ENCODE results near the gene UBL3.

Gene UBL3, protein sequence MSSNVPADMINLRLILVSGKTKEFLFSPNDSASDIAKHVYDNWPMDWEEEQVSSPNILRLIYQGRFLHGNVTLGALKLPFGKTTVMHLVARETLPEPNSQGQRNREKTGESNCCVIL

DNA sequence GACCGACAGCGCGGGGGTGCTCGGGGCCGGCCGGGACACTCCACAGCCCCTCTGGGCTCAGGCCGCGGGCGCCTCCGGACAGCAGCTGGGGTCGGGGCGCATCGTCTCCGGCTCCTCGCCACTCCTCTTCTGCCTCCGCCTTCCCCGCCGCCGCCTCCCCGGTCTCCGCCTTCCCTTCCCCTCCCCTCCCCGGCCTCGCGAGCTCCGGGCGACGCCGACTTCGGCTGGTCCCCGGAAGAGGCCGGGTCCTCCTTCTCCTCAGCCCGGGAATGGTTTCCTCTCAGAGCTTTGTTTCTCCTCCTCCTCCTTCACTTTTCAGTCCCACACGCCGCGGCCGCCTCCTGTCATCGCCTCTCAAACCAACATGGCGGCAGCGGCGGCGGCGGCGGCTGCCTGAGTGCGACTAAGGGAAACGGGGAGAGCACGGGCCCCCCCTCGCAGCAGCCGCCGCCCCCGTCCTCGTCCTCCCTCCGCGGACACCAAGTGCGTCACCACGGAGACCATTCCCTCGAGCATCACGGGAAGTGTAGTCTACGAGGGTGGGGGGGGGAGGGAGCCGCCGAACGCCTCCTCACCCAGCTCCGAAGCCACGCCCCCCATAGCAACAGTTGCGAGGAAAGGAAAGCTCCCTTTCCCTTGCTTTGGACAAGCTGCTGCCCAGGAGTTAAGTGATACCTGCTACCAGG is at the start of gene UBL3:
TSS of gene UBL3 (minus strand) at position 405 of the 686 bp plus-strand sequence. CDS start 1,079 bp downstream, outside the sequence.
- peak; percentile 94 to 95 for DNase-seq

DNA sequence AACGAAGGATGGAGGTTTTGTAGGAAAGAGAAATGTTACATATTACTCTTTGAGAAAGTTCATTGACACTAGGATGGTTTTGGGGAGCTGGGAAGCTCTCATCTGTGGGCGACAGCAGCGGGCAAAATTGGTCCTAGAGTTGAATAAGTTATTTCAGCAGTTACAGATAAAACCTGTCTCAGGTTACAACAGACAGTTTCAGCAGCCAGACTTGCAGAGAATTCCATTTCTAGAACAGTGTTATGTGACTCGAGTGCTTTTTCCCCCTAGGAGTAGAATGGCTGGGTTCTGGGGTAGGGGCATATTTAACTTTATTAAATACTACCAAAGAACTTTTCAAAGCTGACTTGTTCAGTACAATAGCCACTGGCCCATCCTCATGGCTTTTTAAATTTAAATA is 46.7 kb upstream of the UBL3 start:
- DNase-seq: no peak

DNA sequence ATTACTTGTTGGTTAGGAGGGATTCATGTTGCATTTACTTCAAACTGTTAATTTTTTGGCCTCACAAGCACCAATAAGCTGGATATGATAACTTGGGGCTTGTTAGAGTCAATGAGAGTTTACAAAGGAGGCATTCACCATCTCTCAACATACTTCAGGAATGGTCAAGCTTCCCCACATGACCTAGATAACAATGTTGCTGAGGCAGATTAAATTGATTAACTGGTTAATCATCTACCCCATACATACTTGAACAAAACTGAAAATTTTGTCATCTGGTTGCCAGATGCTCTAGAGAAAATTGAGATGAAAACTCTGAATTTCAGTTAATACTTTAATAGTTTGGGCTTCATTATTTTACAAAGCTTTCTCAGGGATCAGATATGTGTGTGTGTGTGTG is 43.0 kb upstream of the UBL3 start:
- DNase-seq: no peak

DNA sequence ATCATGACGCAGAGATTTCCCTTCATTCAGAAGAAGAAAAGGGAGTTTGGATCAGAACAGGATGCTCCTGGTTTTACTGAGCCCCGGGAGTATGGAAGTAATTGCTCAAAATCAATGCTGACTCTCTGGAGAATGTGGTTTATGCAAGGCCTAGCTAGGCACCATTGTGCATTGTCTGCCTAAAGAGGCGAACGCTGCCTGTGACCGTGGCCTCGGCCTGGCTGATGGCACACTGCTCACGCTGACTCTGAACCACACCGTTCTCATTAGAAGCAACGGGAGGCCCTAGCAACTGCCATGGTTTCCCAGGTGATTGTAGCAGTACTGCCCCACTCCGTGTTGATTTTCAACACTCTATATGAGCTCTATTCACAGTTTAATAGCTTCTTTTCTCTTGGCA is 41.7 kb upstream of the UBL3 start:
- no peak for DNase-seq

DNA sequence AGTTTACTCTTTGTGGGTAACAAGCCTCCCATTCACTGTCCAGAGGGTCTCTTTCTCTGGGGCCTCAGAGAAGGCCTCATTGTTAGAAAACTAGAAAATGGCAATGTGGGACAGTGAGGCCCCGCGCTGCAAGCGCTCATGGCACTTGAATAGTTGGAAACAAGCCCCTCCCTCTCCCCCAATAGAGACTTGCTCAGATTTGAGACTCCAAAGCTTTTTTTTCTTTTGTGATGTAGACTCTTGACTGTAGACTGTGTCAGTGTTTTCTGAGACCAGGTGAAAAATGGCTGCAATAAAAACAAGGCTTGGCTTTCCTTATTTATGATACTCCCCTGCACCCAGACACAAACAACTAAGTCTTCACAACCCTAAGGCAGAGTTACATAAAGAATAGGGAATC is 38.7 kb upstream of the UBL3 start:
- no peak for DNase-seq

DNA sequence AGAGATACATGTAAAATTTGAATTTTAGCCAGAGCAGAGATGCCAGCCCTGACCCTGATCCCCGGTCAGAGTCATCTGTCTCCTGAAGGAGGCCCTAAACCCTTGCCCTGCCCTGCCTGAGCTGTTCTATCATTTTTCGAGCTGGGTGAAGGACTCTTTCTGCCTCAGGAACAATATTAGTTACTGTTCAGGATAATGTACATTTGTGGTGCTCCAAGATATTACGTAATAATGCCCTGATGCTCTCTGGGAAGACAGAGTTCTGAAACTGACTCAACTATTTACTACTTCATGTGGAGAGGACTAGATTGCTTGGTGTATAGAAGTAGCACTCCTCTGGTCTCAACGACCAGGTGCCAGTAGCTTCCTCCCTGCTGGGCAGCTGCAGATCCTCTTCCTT is 37.9 kb upstream of the UBL3 start:
- DNase-seq: no peak

DNA sequence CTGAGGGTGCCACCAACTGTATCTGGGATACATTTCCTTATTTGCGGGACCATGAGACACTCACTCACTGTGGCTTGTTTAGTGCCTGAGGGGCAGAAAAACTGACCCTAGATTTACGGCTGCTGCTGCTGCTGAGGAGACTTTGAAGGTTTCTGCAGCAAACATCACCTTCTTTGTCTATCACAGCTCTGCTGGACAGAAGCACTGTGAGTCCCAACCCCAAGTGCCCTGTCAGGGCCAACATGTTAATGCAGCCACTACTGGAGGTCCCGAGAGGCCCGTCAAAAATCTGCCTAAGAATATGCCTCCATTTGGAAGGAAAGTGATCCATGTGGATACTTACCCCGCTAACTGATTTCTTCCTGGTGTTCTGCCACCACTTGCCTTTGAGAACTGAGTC is 37.3 kb upstream of the UBL3 start:
- no peak for DNase-seq

DNA sequence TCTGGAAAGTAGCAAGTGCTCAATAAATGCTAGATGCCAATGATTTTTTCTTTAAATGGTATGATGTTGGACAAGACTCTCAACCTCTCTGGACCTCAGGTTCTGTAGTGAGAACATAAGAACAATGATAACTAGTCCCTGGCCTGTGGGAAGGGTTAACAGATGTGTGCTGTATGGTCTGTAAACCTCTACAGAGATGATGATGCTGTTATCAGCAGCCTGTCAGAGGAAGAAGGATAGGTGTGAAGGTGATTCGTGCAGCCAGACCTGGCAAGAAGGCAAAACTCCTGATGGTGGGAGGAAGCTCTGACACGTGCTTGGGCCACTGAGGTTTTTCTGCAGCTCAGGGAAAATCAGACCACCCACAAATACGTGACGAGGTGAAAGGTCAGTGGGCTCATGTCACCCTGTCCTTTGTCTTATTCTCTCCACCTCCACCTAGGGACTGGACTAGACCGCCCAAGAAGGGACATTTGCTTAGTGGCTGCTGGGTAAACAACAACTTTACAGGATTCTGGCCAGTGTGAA is 36.7 kb upstream of the UBL3 start:
- no peak for DNase-seq

DNA sequence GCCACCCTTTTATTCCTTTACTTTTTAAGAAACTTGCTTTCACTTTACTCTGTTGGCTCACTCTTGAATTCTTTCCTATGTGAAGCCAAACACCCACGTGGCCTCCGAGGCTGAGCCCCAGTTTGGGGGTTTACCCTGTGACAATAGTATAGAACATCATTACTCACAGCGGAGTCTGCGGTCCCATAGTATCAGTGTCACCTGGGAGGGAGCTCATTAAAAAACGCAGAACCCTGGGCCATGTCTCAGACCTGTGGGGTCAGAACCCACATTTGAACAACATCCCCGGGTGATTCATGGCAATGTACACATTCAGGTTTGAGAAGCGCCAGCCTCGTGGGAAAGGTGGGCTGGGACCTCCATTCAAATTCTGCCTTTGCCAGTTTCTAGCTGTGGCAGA is 36.0 kb upstream of the UBL3 start:
- DNase-seq: peak in 1 of 2 donors; percentile 14

DNA sequence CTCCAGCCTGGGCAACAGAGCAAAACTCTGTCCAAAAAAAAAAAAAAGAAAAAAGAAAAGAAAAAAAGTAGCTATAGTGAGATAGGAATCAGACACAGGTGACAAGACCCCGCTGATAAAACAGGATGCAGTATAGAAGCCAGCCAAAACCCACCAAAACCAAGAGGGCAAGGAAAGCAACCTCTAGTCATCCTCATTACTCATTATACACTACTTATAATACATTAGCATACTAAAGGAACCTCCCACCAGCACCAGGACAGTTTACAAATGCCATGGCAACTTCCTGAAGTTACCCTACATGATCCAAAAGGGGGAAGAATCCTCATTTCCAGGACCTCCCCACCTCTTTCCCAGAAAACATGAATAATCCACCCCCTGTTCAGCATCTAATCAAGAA is 35.6 kb upstream of the UBL3 start:
- DNase-seq: no peak

DNA sequence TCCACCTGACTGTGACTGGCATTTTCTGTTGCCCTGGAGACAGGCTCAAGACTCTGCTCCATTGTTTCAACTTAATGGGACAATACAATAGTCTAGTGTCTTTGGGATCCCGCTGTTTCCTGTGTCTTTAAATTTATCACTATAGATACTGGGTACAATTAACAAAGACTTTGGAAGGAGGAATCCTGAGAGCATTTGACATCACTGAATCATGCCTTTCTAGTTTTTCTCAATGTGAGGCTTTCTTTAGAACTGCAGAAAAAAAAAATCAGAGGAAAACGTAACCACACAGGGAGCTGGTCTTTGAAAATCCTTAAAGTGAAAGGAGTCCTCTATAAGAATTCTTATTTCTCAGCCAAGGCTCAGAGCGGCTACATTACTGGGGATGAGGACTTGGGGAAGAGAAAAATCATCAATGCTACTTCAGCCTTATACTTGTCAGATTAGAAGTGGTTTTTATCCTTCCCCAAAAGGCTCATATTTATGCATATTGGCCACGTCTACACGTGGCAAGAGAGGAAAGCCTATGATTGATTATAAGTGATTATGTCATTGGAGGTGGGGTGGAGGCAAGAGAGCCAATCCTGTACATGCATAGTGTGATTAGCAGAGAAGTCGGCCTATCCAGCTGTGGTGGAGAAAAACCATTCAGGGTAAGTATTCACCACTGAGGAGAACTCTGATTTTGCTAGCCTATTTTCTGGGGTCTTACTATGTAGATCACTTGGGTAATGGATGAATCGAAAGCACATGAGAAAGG is 34.4 kb upstream of the UBL3 start:
- DNase-seq: no peak

DNA sequence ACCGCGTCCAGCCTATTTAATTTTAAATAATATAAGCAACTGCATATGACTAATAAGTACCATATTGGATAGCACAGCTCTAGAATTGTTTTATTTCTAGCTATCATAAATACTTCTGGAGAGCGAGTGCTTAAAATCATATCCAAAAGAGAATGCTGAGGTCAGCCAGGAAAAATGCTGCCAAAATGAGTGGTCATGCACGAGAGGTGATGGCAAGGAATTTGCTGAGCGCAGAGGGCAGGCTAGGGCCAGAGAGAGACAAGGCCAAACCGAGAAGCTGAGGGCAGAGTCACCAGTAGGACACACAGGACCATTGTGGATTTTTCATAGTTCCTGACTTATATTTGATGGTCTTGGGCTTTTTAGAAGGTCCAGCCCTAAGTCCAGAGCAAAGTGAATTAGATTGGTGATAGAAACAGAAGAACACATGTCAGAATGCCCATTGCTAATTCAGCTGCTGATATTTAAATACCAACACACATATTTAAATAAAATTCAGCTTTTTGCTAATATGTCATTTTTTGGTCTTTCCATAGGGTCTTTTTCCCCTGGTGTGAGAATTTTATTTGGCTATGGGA is 33.6 kb upstream of the UBL3 start:
- DNase-seq: no peak

DNA sequence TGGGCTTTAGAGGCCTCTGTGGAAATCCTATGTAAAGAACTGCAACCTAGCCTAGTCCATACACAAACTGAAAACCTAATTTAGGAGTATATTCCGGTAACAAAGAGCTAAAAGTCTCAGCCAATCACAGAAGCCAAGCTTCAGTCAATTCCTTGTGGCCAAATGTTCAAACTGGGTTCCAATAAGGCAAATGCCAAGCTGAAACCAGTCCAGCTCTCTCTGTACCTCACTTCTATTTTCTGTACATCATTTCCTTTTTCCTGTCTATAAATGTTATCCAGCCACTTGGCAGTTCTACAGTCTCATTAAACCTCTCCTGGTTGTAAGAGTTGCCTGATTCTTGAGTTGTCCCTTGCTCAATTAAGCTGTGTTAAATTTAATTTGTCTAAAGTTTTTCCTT is 31.7 kb upstream of the UBL3 start:
- DNase-seq: no peak

DNA sequence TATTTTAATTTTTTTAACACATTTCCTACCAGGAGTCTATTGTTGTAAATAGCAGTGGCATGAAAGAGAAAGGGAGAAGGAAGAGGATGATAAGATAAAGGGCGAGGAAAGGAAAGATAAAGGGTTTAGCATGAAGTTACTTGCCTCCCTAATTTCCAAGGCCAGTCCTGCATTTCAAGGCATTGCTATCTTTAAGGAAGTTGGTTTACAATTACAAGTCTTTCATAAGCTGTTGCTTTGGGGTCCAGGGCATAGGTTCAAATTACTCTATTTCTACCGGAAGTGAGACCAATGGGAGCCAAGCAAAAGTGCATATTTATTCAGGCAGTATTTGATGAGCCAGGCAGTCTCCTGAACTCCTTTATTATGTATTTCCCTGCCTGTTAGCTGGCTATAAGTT is 27.7 kb upstream of the UBL3 start:
- no peak for DNase-seq

DNA sequence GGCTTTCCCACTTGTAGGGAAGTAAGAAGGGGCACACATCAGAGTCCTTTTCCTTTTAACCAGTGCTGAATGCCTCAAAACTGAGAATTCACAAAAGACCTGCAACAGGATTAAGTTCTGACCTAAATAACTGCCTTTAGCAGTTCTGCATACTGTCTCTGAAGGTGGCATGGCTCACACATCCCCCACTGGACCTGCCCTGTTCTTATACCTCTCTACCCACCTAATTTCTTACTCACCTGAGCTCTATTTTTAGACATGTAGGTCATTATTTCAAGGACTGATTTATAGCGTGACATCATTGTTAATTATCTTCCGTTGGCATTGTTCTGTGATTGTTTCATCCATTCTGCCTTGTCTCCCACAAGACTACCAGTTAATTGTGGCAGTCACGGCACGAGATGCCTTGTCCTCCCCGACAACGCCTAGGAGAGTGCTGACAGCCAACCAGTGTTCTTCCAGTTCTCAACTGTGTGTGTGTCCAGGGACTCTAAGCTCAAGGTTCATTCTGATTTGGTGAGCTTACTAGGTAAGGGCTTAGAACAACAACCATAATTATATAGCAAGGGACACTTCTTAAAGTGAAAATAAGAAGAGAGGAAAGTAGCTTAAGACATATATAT is 27.1 kb upstream of the UBL3 start:
- DNase-seq: no peak

DNA sequence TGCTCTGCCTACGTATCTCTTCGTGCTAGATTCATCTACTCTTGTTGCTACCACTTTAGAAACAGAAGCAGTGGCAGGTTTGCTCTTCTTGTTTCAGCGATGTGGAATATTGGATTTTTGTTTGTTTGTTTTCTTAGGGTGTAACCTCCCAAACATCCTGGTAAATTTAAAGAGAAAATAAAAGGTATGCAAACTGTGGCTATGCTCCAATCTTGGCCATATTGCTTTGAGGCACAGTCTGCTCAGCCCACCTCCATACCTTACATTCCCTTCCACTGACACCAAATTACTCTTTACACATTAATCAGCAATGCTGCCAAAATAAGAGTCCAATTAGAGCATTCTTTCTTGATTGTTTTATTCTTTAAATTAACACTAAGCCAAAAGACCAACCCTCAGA is 25.2 kb upstream of the UBL3 start:
- no peak for DNase-seq

DNA sequence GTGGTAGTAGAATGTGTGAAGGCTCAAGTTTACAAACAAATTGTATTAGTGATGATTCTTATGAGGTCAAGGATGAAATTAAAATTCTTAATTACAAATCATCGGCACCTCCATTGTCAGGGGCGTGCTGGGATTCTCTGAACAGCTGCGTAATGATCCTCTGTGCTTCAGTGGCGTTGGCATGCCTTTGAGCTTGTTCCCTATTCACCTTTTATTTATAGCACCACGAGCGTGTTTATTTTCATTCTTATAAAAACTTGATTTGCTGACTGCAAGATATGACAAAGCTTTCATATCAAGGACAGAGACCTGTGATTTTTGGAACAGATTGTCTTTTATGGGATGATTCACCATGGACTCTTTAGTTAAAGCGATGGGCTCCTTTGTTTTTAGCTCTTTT is 18.2 kb upstream of the UBL3 start:
- DNase-seq: no peak

DNA sequence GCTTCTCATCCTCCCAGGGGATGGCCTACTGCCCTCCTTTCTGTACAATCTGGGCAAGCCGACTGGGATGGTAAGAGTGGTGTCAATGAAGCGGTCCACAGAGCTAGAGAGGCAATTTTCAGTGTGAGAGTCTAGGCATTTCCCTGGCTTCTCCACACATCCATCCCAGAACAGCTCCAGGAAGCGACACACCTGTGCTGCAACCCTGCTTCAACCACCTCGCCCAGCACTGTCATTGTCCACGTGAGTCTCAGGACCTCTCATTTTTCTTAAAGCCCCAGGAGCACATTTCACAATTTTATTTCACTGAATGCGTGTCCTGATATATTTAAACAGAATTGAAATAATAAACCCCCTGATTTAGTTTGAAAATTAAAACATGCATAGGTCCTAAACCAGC is 15.5 kb upstream of the UBL3 start:
- no peak for DNase-seq

DNA sequence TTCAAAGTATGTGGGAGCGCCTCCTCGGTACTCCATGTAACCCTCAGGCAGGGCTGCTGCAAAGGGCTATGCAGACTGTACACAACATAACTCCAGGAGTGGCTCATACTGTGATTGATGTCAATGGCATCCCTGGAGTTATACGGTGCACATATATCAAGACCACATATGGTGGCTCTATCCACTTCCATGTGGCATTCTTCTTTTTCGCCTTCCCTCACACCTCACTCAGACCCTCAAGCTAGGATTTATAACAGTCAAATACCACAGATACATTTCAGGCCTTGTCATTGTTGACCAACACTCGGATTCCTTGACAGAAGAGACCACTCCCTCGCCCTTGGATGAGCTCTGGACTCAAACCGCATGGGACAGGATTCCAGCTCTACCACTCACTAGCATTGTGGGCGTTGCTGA is 11.3 kb upstream of the UBL3 start:
- no peak for DNase-seq

DNA sequence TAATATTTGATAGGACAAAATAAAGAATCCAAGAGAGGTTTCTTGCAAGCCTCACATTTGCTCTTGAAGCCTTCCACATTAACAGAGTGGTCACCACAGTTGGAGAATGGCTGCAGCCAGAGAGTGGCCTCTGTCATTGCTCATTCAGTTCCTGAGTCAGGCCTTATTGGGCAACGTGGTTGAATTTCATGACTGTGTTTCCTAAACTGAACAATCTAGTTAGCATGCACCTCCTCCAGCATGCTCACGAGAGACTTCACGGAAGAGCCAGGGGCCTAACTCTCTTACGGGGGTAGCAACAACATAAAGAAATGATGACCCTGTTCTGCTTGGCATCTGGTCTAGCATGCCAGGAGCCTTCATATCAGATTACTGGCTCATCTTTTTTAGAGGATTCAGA is 9.6 kb upstream of the UBL3 start:
- peak in 1 of 2 donors; percentile 15 for DNase-seq

DNA sequence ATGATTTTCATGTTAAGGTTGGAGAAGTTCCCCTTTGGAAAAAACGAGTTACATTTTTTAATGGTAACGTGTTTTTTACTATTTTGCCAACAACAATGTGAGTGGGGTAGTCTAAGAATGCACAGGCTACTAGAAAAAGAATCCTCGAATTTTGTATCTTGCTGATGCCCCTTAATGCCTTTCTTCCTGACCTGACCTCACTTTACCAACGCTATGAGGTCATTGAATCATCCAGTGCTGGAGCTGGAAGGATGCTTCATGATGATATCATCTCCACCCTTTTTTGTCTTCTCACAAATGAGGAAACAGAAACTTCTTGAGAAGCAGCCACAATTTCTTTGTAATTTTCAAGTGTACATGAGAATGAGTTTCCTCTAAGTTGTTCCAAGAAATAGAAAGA is 8.2 kb upstream of the UBL3 start:
- no peak for DNase-seq

DNA sequence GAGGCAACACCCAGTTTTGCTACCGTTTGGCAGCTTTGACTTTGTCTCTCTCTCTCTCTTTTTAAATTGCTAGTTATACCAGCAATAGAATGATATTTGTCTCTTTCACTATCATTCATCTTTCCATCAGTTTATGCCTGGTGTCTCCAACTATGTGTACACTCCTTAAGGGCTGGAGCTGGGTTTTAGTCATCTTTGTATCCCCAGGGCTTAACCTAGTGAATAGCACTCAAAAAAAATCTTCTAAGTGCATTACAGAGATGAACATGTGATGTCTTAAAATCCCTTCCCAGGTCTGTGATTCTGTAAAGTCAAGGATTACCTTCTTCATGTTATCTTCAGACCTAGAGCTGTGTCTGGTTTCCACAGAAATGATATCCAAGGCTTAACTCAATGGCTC is 7.8 kb upstream of the UBL3 start:
- no peak for DNase-seq

DNA sequence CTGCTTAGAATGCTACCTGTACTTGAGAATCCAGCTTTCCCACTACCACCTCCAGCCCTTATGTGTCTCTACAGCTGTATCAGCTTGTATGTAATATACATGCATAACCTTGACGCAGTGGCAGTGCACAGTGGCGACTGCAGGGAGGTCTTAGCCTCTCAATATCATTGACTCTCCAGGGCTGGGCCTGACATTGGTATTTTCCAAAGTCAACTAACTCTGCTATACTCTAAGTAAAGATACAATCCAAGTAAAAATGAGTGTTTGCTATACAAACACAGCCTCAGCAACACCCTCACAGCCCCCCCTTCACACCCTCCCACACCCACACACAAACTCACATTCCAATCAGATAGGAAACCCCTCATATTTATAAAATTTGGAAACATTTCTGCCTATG is 6.7 kb upstream of the UBL3 start:
- DNase-seq: no peak
